Renal pelvis (tissue), 12 donors: Measurements from ENCODE around the gene PPAN. TPM values are rescaled to one million over a fixed set of nuclear protein-coding genes. Genes with fewer than 3 reads are reported as not detected.
A peak's percentile ranks its signal among the peaks of the same experiment; 100 is the strongest.

Experiments
- DNase-seq: peaks from one replicate; pipeline ENCODE4 v3.0.0-alpha.2; 2013
- long read RNA-seq, 16 experiments: transcript quantifications; one replicate each; lab custom pipeline, GENCODE V29; 2026
- polyA plus RNA-seq, 3 donors: library from polyadenylated mRNA; unstranded; fragments of 120-200 nt; gene quantifications; one replicate each; pipeline ENCODE4 v1.2.1, GENCODE V29; 2013; ENCODE audit not compliant: insufficient read length in 3 of 3

PPAN gene, protein sequence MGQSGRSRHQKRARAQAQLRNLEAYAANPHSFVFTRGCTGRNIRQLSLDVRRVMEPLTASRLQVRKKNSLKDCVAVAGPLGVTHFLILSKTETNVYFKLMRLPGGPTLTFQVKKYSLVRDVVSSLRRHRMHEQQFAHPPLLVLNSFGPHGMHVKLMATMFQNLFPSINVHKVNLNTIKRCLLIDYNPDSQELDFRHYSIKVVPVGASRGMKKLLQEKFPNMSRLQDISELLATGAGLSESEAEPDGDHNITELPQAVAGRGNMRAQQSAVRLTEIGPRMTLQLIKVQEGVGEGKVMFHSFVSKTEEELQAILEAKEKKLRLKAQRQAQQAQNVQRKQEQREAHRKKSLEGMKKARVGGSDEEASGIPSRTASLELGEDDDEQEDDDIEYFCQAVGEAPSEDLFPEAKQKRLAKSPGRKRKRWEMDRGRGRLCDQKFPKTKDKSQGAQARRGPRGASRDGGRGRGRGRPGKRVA
- 10 to 100 TPM; 35.7 to 45.6 (median 36.6) TPM for polyA plus RNA-seq
- long read RNA-seq, donor 1, partial matches to known transcripts: 0 of 2 reads
- long read RNA-seq, donor 1, other reads (novel, unspliced or antisense): 0 of 2 reads
- long read RNA-seq, donor 2, partial matches to known transcripts: 0 of 4 reads
- long read RNA-seq, donor 2, other reads (novel, unspliced or antisense): 0 of 4 reads
- long read RNA-seq, donor 3, partial matches to known transcripts: 0 of 3 reads
- long read RNA-seq, donor 3, other reads (novel, unspliced or antisense): 0 of 3 reads
- long read RNA-seq, donor 4, transcript PPAN-201 (12 exons, 1,657 nt): major isoform, 12 of 14 reads
- long read RNA-seq, donor 4, partial matches to known transcripts: 0 of 14 reads
- long read RNA-seq, donor 4, other reads (novel, unspliced or antisense): 0 of 14 reads
- long read RNA-seq, donor 5, partial matches to known transcripts: 0 of 4 reads
- long read RNA-seq, donor 5, other reads (novel, unspliced or antisense): 0 of 4 reads
- long read RNA-seq, donor 6, transcript PPAN-201 (12 exons, 1,657 nt): major isoform, 12 of 12 reads
- long read RNA-seq, donor 6, partial matches to known transcripts: 0 of 12 reads
- long read RNA-seq, donor 6, other reads (novel, unspliced or antisense): 0 of 12 reads
- long read RNA-seq, donor 7, transcript PPAN-201 (12 exons, 1,657 nt): major isoform, 14 of 15 reads
- long read RNA-seq, donor 7, partial matches to known transcripts: 0 of 15 reads
- long read RNA-seq, donor 7, other reads (novel, unspliced or antisense): 0 of 15 reads
- long read RNA-seq, donor 8, partial matches to known transcripts: 0 of 2 reads
- long read RNA-seq, donor 8, other reads (novel, unspliced or antisense): 0 of 2 reads
- long read RNA-seq, donor 9, transcript PPAN-201 (12 exons, 1,657 nt): major isoform, 8 of 9 reads
- long read RNA-seq, donor 9, partial matches to known transcripts: 0 of 9 reads
- long read RNA-seq, donor 9, other reads (novel, unspliced or antisense): 0 of 9 reads
- long read RNA-seq, donor 10, transcript PPAN-201 (12 exons, 1,657 nt): major isoform, 7 of 8 reads
- long read RNA-seq, donor 10, partial matches to known transcripts: 0 of 8 reads
- long read RNA-seq, donor 10, other reads (novel, unspliced or antisense): 0 of 8 reads
- long read RNA-seq, donor 11, partial matches to known transcripts: 0 of 4 reads
- long read RNA-seq, donor 11, other reads (novel, unspliced or antisense): 0 of 4 reads
- long read RNA-seq, donor 12, transcript PPAN-201 (12 exons, 1,657 nt): major isoform, 11 of 13 reads
- long read RNA-seq, donor 12, partial matches to known transcripts: 0 of 13 reads
- long read RNA-seq, donor 12, other reads (novel, unspliced or antisense): 0 of 13 reads
- long read RNA-seq, donor 13, partial matches to known transcripts: 0 of 2 reads
- long read RNA-seq, donor 13, other reads (novel, unspliced or antisense): 0 of 2 reads
- long read RNA-seq, donor 14: 0 reads
- long read RNA-seq, donor 15: 0 reads
- long read RNA-seq, donor 16, transcript PPAN-201 (12 exons, 1,657 nt): major isoform, 9 of 14 reads
- long read RNA-seq, donor 16, partial matches to known transcripts: 5 of 14 reads
- long read RNA-seq, donor 16, other reads (novel, unspliced or antisense): 0 of 14 reads

DNA sequence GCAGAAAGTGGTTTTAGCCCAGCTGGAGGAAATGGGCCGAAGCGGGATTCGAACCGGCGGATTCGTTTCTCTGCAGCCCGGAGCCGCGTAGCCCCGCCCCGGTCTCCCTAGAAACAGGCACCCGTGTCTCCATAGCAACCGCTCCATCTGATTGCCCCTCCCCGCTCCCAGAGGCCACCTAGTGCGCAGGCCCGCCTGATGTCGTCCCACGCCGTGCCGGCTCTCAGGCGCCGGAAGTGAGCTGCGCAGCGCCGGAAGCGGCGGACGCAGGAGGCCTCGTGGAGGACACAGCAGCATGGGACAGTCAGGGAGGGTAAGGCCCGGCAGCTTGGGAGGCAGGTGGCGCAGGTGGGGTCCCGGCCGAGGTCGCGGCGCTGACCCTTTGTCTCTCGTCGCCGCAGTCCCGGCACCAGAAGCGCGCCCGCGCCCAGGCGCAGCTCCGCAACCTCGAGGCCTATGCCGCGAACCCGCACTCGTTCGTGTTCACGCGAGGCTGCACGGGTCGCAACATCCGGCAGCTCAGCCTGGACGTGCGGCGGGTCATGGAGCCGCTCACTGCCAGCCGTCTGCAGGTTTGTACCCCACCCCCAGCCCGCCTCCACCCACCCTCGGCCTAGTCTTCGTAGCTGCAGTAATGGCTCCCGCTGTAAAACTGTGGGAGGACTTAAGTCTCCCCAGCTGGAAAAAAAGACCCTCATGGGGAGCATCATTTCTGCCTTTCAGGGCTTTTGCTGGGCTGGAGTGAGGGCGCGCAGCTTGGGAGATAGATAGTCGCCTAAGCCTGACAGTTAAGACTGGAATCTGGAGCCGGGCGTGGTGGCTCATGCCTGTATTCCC is at the start of gene PPAN:
PPAN (plus strand) TSS at position 263 of the 837 bp plus-strand sequence; CDS start at position 296, 33 bp downstream.
- peak; percentile 97 for DNase-seq

DNA sequence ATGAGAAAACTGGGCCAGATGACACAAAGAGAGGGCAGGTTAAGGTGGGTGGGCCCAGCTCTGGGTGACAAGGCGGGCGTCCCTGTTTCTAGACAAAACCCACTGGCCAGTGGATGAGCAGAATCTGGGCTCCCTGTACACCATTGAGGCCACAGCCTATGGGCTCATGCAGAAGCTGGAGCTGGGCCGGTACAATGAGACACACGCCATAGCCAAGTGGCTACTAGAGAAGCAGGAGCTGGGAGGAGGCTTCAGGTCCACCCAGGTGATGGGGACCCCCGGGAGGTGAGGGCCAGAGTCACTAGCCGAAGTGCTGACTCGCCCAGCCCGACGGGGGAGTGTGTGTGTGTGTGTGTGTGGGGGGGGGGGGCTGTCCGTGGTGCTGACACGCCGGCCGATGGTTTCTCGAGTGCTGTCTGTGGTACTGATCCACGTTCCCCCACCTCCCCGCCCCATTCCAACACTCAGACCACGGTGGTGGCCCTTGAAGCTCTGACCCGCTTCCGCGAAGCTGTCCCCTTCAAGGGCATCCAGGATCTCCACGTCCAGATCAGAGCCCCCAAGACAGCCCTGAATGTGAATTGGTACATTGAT is 44.3 kb upstream of the PPAN start:
- no peak for DNase-seq

DNA sequence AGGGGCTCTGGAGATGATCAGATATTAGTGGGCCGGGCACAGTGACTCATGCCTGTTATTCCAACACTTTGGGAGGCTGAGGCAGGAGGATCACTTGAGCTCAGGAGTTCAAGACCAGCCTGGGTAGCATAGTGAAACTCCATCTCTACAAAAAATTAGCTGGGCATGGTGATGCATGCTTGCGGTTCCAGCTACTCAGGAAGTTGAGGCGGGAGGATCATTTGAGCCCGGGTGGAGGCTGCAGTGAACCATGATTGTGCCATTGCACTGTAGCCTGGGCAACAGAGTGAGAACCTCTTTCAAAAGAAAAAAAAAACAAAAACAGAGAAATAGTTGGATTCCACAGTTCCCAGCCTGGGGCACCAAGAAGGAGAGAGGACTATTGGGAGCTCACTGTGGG is 38.0 kb upstream of the PPAN start:
- no peak for DNase-seq

DNA sequence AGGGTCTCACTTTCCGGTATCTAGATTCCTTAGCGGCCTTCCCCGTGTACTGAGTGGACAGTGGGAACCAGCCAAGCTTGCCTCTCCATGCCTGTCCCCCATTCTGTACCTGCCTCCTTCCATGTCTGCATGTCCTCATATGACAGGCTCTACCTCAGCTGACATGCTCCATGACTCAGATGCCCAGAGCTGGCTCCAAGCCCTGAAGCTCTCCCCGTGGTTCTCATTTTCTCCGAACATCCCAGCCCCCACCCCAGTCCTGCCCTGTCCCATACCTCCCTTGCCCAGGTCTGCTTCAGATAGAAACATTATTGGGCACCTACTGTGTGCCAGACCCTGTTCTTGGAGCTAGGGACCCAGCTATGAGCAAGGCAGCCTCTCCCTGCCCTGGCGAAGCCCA is 37.1 kb upstream of the PPAN start:
- DNase-seq: no peak

DNA sequence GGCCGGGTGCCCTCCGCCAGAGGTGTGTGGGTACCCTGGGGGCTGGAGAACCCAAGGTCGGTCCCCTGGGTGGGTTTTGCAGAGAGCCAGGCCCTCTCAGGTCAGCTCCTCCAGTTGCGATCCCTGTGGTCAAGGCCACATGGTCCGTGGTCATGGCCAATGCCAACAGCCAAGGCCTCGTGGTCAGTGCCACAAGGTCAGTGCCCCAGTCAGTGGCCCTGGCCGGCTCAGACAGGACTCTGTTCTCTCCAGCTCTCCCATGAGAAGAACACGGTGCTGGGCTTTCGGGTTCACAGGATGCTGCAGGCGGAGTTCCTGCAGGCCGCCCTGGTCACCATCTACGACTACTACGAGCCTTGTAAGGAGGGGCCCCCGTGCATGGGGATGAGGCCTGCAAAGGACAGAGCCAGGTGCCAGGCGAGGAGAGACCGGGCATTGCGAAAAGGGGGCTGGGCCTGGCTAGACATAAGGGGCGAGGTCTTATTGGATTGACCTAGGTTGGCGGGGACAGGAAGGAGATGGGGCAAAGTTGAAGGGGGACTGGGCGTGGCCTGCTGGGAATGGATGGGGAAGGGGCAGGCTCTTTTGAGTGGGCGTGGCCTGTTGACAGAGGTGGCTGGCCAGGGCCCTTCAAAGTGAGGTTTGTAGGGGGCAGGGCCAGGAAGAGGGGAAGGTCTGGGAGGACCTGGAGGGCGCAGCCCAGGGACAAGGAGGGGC is 35.3 kb upstream of the PPAN start:
- DNase-seq: no peak

DNA sequence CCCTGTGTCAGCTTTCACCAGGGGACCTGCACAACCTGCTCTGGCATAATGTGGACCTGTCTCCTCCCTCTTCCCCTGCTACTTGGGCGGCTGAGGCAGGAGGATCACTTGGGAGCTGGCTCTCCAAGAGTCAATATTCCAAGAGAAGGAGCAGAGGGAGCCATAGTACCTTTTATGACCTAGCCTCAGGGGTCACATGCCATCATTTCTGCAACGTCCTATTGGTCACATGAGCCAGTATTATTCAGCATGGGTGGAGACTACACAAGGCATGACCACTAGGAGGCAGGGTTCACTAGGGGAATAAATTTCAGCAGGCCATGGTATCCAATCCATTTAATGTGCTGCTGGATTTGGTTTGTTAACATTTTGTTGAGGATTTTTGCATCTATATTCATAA is 32.0 kb upstream of the PPAN start:
- DNase-seq: no peak

DNA sequence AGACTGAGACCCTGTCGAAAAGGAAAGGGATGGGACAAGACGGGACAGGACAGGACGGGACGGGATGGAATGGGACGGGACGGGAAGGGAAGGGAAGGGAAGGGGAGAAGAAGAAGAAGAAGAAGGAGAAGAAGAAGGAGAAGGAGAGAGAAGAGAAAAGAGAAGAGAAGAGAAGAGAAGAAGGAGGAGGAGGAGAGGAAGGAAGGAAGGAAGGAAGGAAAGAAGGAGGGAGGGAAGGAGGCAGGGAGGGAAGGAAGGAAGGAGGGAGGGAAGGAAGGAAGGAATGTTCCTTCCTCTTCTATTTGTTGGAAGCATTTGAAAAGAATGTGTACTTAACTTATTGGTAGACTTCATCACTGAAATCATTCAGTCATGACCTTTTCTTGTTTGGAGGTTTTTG is 29.6 kb upstream of the PPAN start:
- DNase-seq: no peak

DNA sequence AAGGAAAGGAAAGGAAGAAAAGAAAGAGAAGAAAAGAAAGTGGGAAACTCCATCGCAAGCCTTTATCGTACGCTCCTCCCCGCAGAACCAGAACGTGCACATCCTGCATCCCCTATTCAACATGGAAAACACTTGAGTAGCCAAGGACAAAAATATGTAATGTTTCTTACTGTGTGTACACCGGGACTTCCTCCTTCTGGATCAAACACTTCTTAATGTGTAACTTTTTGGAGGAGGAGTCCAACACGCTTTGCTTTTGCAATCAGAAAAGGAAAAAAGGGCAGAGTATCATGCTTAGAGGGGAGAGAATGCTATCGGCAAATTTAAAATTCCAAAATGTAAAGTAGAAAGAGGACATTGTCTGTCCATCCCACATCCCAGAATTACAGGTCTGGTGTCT is 27.8 kb upstream of the PPAN start:
- DNase-seq: no peak

DNA sequence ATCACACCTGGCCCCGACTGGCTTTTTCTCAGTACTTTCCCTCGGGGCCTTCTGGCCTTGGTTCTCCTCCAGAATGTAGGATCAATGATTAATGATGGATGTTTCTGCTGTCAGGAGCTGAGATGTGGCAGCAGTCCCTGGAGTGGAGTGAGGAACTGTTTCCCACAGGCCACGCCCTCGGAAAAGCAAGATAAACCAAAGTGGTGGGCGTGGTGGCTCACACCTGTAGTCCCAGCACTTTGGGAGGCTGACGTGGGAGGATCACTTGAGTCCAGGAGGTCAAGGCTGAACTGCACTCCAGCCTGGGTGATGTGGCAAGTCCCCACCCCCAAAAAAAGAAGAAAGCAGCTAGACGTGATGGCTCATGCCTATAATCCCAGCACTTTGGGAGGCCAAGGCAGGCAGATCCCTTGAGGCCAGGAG is 27.1 kb upstream of the PPAN start:
- no peak for DNase-seq

DNA sequence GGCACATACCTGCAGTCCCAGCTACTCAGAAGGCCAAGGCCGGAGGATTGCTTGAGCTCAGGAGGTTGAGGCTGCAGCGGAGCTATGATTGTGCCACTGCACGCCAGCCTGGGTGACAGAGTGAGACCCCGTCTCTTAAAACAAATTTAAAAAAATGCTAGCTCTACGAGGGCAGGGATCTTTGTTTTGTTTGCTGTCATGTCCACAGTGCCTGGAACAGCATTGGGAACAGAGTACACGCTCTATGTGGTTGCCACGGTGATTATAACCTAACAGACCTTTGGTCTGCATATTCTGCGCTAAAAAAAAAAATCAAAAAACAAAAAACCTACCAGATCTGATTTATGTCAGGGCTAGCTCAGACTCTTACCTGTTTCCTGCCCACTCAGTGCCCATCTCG is 22.3 kb upstream of the PPAN start:
- DNase-seq: no peak

DNA sequence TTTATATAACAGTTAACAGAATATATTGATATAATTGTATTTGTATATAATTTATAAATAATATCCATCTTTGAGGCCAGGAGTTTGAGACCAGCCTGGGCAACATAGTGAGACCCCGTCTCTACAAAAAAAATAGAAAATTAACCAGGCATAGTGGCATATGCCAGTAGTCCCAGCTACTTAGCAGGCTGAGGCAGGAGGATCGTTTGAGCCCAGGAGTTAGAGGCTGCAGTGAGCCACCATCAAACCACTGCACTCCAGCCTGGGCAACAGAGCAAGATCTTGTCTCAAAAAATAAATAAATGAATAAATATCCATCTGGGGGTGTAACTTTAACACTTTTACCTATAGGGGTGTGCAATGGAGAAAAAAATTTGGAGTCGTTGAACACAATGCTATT is 21.4 kb upstream of the PPAN start:
- DNase-seq: no peak

DNA sequence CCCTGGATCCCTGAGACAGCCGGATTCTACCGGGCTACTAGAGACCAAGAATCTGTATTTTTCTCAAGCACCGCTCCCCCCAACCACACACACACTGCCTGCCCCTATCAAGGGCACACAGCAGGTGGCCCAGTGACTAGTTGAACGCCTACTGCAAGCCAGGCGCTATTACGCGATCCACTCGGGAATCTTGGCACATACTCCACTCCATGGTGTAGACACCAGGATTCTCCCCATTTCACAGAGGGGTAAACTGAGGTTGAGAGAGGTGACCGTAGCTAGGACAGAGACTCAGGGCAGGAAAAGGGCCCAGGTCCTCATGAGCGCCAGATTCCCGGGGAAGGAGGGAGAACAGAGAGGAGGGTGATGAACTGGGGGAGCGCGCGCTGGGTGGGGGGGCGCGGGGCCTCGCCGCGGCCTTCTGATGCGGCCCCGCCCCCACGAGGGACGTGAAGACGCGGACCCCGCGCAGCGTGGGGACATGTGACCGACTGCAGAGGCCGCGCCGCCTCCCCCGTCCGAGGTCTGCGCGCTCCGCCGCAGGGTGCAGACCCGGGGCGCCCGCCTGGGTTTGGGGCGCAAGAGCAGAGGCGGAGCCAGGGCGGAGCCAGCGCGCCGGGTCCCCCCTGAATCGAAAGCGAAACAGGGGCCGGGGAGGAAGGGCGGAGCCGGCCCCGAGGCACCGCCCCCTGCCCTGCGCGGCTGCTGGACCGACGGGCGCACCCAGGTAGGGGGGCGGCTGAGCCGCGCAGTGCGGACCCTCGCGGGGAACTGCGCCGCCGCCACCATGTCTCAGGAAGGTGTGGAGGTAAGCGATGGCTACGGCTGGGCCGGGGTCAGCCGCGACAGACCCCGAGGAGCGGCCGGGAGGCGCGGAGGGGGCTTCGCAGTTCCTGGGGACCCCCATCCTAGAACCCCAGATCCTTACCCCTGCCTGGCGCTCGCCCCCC is 20.2 kb upstream of the PPAN start, which contains the start of gene SHFL:
SHFL (plus strand) TSS at position 677 of the 950 bp plus-strand sequence; CDS start at position 788, 111 bp downstream.
- peak; percentile 66 for DNase-seq

DNA sequence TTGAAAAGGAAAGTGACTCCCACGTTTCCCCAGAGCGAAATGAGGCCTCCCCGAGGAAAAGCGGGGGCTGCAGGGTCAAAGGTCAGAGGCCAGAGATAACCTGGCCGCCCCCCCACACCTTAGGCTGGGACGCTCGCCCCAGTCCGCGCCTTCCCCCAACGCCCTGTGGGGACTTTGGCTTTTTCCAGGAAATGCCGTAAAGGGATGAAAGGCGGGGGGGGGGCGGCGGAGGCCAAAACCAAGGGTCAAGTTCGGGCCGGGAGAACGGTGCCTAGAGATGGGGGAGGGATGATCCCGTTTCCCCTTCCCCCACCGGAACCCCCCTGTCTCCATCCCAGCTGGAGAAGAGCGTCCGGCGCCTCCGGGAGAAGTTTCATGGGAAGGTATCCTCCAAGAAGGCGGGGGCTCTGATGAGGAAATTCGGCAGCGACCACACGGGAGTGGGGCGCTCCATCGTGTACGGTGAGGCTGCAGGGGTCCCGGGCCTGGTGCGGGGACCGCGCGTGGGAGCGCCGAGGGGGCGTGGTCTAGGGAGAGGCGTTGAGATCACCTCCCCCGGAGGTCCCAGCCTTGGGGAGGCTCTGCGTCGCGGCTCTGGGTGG is 19.5 kb upstream of the PPAN start:
- DNase-seq: peak; percentile 22

DNA sequence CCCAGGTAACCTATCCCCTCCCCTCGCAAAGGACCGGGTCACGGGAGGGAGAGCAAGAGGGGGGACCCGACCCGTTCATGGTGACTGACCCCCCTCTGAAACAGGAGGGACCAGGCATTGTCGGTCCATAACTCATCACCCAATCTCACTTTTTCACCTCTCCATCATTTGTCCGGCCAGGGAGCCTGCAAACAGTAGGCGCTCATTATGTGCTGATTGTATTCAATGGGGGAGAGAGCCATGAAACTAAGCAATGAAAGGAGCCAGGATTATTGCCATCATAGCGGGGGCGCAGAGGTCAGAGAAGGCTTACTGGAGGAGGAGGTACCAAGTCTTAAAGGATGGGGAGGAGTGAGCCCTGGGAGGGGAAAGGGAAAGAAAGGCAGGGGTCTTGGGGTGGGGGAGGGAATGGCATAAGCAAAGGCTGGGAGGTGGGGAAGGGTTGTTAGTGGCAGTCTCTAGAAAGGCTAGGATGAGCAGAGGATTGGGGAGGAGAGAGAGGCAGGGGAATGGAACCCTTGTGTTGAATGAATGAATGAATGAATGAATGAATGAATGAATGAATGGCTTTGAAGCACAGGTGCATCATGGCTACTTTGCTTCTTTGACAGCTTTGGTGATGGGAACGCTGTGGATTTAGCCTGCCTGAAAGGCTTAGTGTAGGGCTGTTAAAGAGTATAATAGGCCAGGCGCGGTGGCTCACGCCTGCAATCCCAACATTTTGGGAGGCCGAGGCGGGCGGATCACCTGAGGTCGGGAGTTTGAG is 18.7 kb upstream of the PPAN start:
- DNase-seq: no peak

DNA sequence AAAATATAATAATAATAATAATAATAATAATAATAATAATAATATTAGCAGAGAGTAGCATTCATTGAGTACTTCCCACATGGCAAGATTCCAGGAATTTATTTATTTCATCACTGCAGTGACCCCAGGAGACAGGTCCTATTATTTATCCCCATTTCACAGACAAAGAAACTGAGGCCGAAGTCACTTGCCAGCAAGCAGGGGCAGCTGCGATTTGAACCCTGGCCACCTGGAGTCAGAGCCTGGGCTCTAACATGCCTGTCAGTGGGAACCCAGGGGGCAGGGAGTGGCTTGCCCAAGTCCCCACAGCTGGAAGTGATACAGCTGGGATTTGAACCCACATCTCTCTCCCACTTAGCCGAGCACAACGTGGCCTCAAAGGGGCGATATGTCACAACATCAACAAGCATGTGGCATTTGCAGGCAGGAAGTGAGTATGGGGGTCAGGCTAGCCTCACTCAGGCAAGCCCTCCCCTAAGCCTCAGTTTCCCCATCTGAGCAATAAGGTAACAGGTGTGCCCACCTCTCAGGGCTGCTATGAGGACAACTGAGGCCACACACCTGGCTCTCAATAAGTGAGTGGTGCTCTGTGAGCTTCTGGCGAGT is 17.1 kb upstream of the PPAN start:
- DNase-seq: no peak
